ENCODE data around the gene RPS21.

GRCh38 chr20:62427172-62428001, 40.5 kb downstream of the RPS21 start, which contains the start of gene RBBP8NL:
- no peak for TF ChIP-seq CTCF (IDR thresholded peaks at IDR 0.05)
- TF ChIP-seq POLR2A (IDR thresholded peaks at IDR 0.05), result no peak
